ENCODE measurements around the gene VIL1.

DNA sequence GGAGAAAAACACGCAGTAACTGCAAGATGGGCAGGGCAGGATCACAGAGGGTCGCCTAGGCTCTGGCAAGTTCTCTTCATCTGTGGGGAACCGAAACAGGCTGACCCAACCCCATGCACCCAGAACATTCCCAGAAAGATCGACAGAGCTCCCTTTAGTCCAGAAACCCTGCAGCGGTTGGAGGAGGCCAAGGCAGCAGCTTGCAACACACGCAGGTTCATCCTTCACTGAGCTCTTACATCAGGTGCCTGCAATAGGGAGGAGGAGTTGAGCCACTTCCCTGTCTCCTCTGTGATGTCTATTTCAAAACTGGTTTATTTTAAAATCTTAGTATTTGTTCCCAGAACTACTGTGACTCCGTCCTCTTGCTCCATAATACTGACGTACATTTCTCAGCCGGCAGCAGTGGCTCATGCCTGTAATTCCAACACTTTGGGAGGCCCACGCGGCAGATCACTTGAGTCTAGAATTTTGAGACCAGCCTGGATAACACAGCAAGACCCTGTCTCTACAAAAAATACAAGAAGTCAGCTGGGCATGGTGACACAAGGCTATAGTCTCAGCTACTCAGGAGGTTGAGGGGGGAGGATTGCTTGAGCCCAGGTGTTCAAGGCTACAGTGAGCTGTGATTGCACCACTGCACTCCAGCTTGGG, 48.4 kb upstream of the VIL1 start:
- TF ChIP-seq YY1 (IDR thresholded peaks at IDR 0.05; ENCODE audit: low read depth, low read length): no peak
- TF ChIP-seq, protein P1, sequence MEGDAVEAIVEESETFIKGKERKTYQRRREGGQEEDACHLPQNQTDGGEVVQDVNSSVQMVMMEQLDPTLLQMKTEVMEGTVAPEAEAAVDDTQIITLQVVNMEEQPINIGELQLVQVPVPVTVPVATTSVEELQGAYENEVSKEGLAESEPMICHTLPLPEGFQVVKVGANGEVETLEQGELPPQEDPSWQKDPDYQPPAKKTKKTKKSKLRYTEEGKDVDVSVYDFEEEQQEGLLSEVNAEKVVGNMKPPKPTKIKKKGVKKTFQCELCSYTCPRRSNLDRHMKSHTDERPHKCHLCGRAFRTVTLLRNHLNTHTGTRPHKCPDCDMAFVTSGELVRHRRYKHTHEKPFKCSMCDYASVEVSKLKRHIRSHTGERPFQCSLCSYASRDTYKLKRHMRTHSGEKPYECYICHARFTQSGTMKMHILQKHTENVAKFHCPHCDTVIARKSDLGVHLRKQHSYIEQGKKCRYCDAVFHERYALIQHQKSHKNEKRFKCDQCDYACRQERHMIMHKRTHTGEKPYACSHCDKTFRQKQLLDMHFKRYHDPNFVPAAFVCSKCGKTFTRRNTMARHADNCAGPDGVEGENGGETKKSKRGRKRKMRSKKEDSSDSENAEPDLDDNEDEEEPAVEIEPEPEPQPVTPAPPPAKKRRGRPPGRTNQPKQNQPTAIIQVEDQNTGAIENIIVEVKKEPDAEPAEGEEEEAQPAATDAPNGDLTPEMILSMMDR (IDR thresholded peaks at IDR 0.05; ENCODE audit: control extremely low read depth in 1 of 3, insufficient read depth in 1 of 3, low read depth in 1 of 3, low read length in 3 of 3): no peak
